ENCODE data around the gene POLRMT. TPM values are rescaled to one million over a fixed set of nuclear protein-coding genes. Genes with fewer than 3 reads are reported as not detected.

The POLRMT gene
- total RNA-seq, 1 donor from 2014 or later, result 45.3 TPM

DNA sequence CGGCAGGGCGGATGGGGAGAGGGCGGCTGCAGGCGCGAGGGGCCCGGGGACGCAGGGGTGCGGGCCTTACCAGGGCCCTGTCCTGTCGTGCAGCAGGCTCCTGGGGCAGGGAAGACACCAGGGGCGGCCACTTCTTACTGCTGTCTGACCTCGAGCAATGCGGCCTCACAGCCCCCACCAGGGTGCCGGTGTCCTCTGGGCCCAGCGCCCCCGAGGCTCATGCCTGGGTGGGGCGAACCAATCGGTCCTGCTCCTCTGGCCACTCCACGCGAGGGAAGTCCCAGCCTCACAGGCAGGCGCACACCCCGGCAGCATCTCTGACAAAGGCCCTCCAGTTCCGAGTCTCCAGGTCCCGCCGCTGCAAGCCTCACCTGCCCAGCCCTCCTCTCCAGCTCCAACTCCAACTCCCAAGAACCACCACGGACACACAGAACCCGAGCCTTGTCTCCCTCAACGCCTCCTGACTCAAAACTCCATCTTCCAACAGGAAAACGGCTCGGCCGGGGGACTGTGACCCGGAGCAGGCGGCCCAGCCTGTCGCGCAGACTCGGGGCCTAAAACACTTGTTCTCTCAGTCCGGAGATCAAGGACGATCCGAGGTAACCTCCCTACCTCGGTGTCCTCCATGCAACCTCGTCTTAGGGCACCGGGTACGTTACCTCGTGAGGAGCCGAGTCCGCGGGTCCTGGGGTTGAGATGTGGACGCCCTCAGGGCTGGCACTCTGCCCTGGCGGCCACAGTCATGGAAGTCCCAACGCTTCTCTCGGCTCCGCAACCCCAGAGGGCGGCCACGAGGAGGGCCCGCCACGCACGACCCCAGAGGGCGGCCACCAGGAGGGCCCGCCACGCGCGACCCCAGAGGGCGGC is 12.8 kb upstream of the POLRMT start:
- Histone ChIP-seq H2AFZ (ENCODE audit: low read depth, low read length) (no peak overlapping the region), H4K20me1 (ENCODE audit: insufficient read depth, low read length) (peaks cover 3% of the 10 kb centered on the region), H3K79me2 (ENCODE audit: insufficient read depth, low read length) (peaks cover 1% of the 10 kb centered on the region), H3K27me3 (ENCODE audit: insufficient read depth, low read length) (no peaks in the 10 kb centered on the region), H3K36me3 (ENCODE audit: insufficient read depth, low read length) (no peaks in the 10 kb centered on the region), H3K4me2 (ENCODE audit: low read length) (no peak overlapping the region), H3K27ac (ENCODE audit: low read depth, low read length) (no peak overlapping the region), H3K9ac (ENCODE audit: low read length) (no peak overlapping the region), H3K9me3 (ENCODE audit: insufficient read depth, low read depth, low read length) (no peaks in the 10 kb centered on the region), H3K4me3 (ENCODE audit: insufficient read depth, low read depth, low read length) (no peak overlapping the region), H3K4me1 (ENCODE audit: insufficient read depth, low read length) (no peaks in the 10 kb centered on the region)
- DNase-seq (ENCODE audit: low read depth) (no peak), FAIRE-seq (no peak)
- no peak for TF ChIP-seq EZH2 (IDR thresholded peaks at IDR 0.05; ENCODE audit: insufficient read depth, low read length)
- no peak for TF ChIP-seq CTCF (IDR thresholded peaks at IDR 0.05; ENCODE audit: insufficient read depth, low read depth, low read length)
- peaks cover 2% of the 10 kb centered on the region for H3K36me3 Mint-ChIP-seq (ENCODE audit: low read depth, unreplicated experiment)
- no peaks in the 10 kb centered on the region for H3K9me3 Mint-ChIP-seq (ENCODE audit: unreplicated experiment)
- no peaks in the 10 kb centered on the region for H3K4me1 Mint-ChIP-seq (ENCODE audit: low read depth, unreplicated experiment)
- no peak overlapping the region for H3K4me3 Mint-ChIP-seq (ENCODE audit: unreplicated experiment)
- no peak overlapping the region for H3K27ac Mint-ChIP-seq (ENCODE audit: unreplicated experiment)
- no peaks in the 10 kb centered on the region for H3K27me3 Mint-ChIP-seq (ENCODE audit: low read depth, unreplicated experiment)

GRCh38 chr19:644789-645188 is 11.5 kb upstream of the POLRMT start:
- H3K9ac ChIP-seq (ENCODE audit: low read length), result no peak overlapping the region
- no peaks in the 10 kb centered on the region for H3K4me1 ChIP-seq (ENCODE audit: insufficient read depth, low read length)
- peaks cover 3% of the 10 kb centered on the region for H4K20me1 ChIP-seq (ENCODE audit: insufficient read depth, low read length)
- no peak overlapping the region for H3K27ac ChIP-seq (ENCODE audit: low read depth, low read length)
- no peak overlapping the region for H2AFZ ChIP-seq (ENCODE audit: low read depth, low read length)
- Mint-ChIP-seq H3K4me1 (ENCODE audit: low read depth, unreplicated experiment) (no peaks in the 10 kb centered on the region), H3K9me3 (ENCODE audit: unreplicated experiment) (no peaks in the 10 kb centered on the region), H3K4me3 (ENCODE audit: unreplicated experiment) (no peak overlapping the region), H3K36me3 (ENCODE audit: low read depth, unreplicated experiment) (peaks cover 2% of the 10 kb centered on the region), H3K27ac (ENCODE audit: unreplicated experiment) (no peak overlapping the region), H3K27me3 (ENCODE audit: low read depth, unreplicated experiment) (no peaks in the 10 kb centered on the region)
- H3K36me3 ChIP-seq (ENCODE audit: insufficient read depth, low read length), result no peaks in the 10 kb centered on the region
- H3K4me2 ChIP-seq (ENCODE audit: low read length), result no peak overlapping the region
- TF ChIP-seq EZH2 (IDR thresholded peaks at IDR 0.05; ENCODE audit: insufficient read depth, low read length), result no peak
- no peak for TF ChIP-seq CTCF (IDR thresholded peaks at IDR 0.05; ENCODE audit: insufficient read depth, low read depth, low read length)
- no peaks in the 10 kb centered on the region for H3K27me3 ChIP-seq (ENCODE audit: insufficient read depth, low read length)
- H3K9me3 ChIP-seq (ENCODE audit: insufficient read depth, low read depth, low read length), result no peaks in the 10 kb centered on the region
- FAIRE-seq (no peak), DNase-seq (ENCODE audit: low read depth) (no peak)
- no peak overlapping the region for H3K4me3 ChIP-seq (ENCODE audit: insufficient read depth, low read depth, low read length)
- H3K79me2 ChIP-seq (ENCODE audit: insufficient read depth, low read length), result no peaks in the 10 kb centered on the region

- DNase-seq (ENCODE audit: low read depth) (no peak), FAIRE-seq (no peak)
- Histone ChIP-seq H3K27ac (ENCODE audit: low read depth, low read length) (no peak overlapping the region), H4K20me1 (ENCODE audit: insufficient read depth, low read length) (peaks cover 3% of the 10 kb centered on the region), H3K36me3 (ENCODE audit: insufficient read depth, low read length) (no peaks in the 10 kb centered on the region), H3K4me3 (ENCODE audit: insufficient read depth, low read depth, low read length) (no peak overlapping the region), H3K9ac (ENCODE audit: low read length) (no peak overlapping the region), H2AFZ (ENCODE audit: low read depth, low read length) (no peak overlapping the region), H3K4me2 (ENCODE audit: low read length) (no peak overlapping the region), H3K4me1 (ENCODE audit: insufficient read depth, low read length) (peaks cover 1% of the 10 kb centered on the region), H3K9me3 (ENCODE audit: insufficient read depth, low read depth, low read length) (no peaks in the 10 kb centered on the region), H3K79me2 (ENCODE audit: insufficient read depth, low read length) (no peaks in the 10 kb centered on the region), H3K27me3 (ENCODE audit: insufficient read depth, low read length) (no peaks in the 10 kb centered on the region)
- Mint-ChIP-seq H3K4me3 (ENCODE audit: unreplicated experiment) (no peak overlapping the region), H3K4me1 (ENCODE audit: low read depth, unreplicated experiment) (peaks cover under 1% of the 10 kb centered on the region), H3K9me3 (ENCODE audit: unreplicated experiment) (no peaks in the 10 kb centered on the region), H3K36me3 (ENCODE audit: low read depth, unreplicated experiment) (peaks cover 2% of the 10 kb centered on the region), H3K27me3 (ENCODE audit: low read depth, unreplicated experiment) (peaks cover under 1% of the 10 kb centered on the region), H3K27ac (ENCODE audit: unreplicated experiment) (no peak overlapping the region)
- TF ChIP-seq CTCF (IDR thresholded peaks at IDR 0.05; ENCODE audit: insufficient read depth, low read depth, low read length) (no peak), EZH2 (IDR thresholded peaks at IDR 0.05; ENCODE audit: insufficient read depth, low read length) (no peak)
These were observed 11.0 kb upstream of the POLRMT start for GRCh38 chr19:644363-644762.

Data from astrocyte (in vitro differentiated cells and primary cell).